Measurements from ENCODE around the gene MYLK. TPM values are rescaled to one million over a fixed set of nuclear protein-coding genes. Genes with fewer than 3 reads are reported as not detected.

The MYLK gene
- total and polyA plus RNA-seq, 10 of the 15 experiments (the other 5 are each of a cell fraction or from before 2014, with no cell fraction given): 0.04 to 1.6 (median 0.42) TPM; not detected in 1

DNA sequence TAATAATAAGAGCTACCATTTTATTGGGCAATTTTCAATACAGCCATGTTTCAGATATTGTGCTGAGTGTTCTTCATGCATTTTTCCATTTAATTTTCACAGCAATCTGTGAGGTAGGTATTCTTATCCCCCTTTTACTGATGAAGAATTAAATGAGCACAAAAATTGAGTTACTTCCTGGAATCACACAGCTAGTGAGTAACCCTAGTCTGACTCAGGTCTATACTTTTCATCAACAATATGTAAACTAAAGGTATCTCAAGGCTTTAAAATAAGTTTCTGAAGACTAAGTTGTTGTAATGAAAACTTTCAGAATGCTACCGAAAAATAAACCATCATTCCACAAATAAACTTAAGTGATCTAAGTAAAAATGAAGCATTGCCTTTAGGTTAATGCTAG lies 321.6 kb downstream of the MYLK start:
- no peak overlapping the region for H3K4me3 ChIP-seq
- H2AFZ ChIP-seq (ENCODE audit: control insufficient read depth, low read depth, low read length): no peak overlapping the region
- in situ Hi-C loops (cut with MboI) (no loop called here), intact Hi-C loops (cut with micrococcal nuclease; ENCODE audit: unreplicated experiment) (no loop called here)
- DNase-seq (ENCODE audit: low read depth, low spot score) (no peak), ATAC-seq (no peak), FAIRE-seq (no peak)
- POLR2A ChIA-PET: interaction anchor here (0.8 kb wide), 1 partner anchor 9 kb away, joined by 3 read pairs; no protein-coding TSS in a partner anchor
- H3K36me3 ChIP-seq (ENCODE audit: control insufficient read depth in 2 of 2, insufficient read depth in 2 of 2, low read length in 1 of 2): no peaks in the 10 kb centered on the region; a peak in 1 of 4 replicates
- H4K20me1 ChIP-seq (ENCODE audit: control insufficient read depth, insufficient read depth): no peaks in the 10 kb centered on the region
- TF ChIP-seq, protein P1, sequence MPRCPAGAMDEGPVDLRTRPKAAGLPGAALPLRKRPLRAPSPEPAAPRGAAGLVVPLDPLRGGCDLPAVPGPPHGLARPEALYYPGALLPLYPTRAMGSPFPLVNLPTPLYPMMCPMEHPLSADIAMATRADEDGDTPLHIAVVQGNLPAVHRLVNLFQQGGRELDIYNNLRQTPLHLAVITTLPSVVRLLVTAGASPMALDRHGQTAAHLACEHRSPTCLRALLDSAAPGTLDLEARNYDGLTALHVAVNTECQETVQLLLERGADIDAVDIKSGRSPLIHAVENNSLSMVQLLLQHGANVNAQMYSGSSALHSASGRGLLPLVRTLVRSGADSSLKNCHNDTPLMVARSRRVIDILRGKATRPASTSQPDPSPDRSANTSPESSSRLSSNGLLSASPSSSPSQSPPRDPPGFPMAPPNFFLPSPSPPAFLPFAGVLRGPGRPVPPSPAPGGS (IDR thresholded peaks at IDR 0.05; ENCODE audit: borderline replicate concordance, insufficient read depth, low read depth, low read length, poor library complexity, severe bottlenecking): no peak
- TF ChIP-seq, protein P2, sequence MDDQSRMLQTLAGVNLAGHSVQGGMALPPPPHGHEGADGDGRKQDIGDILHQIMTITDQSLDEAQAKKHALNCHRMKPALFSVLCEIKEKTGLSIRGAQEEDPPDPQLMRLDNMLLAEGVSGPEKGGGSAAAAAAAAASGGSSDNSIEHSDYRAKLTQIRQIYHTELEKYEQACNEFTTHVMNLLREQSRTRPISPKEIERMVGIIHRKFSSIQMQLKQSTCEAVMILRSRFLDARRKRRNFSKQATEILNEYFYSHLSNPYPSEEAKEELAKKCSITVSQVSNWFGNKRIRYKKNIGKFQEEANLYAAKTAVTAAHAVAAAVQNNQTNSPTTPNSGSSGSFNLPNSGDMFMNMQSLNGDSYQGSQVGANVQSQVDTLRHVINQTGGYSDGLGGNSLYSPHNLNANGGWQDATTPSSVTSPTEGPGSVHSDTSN (IDR thresholded peaks at IDR 0.05; ENCODE audit: insufficient replicate concordance, low read depth, low read length): no peak
- TF ChIP-seq ZZZ3 (IDR thresholded peaks at IDR 0.05; ENCODE audit: control insufficient read depth, insufficient read length, low read depth): no peak
- no peak for TF ChIP-seq RAD21 (IDR thresholded peaks at IDR 0.05; ENCODE audit: insufficient read depth, low read depth, low read length)
- H3K27ac ChIP-seq (ENCODE audit: control insufficient read depth, insufficient read depth): no peak overlapping the region
- H3K9ac ChIP-seq (ENCODE audit: control insufficient read depth, insufficient read depth, low read length): no peak overlapping the region
- H3K4me2 ChIP-seq (ENCODE audit: control insufficient read depth, insufficient read depth): no peak overlapping the region
- SMC1A ChIA-PET (ENCODE audit: uncharacterized antibody, unreplicated experiment): interaction anchor here (0.7 to 6.2 kb wide), 7 partner anchors 9 to 248 kb away, joined by 3 to 56 read pairs (median 3); no protein-coding TSS in a partner anchor
- H3K4me1 ChIP-seq (ENCODE audit: control insufficient read depth, insufficient read depth, low read length): no peaks in the 10 kb centered on the region
- RAD21 ChIA-PET (ENCODE audit: unreplicated experiment): interaction anchor here (1.5 to 1.7 kb wide), 2 partner anchors 9 to 161 kb away, joined by 4 to 7 read pairs; no protein-coding TSS in a partner anchor
- WGBS (ENCODE audit: insufficient coverage, insufficient replicate concordance, low lambda C conversion rate, missing lambda C conversion rate): 4% methylated on average over 1 of the region's 1 CpG
- no peaks in the 10 kb centered on the region for H3K9me3 ChIP-seq (replicated peaks; ENCODE audit: control insufficient read depth, insufficient read depth, low read length)
- CTCF ChIA-PET: interaction anchor here (1.1 to 6.8 kb wide), 5 partner anchors 9 to 233 kb away, joined by 3 to 93 read pairs (median 13); no protein-coding TSS in a partner anchor
- no peaks in the 10 kb centered on the region for H3K27me3 ChIP-seq (replicated peaks in 1 of 2; ENCODE audit: control insufficient read depth in 2 of 2, insufficient read depth in 2 of 2, low read length in 1 of 2)
- BruUV-seq (replicated peaks): no TSS peak
- no peaks in the 10 kb centered on the region for H3K79me2 ChIP-seq (ENCODE audit: control insufficient read depth, insufficient read depth, low read length)
